IMR-90 (cell line): Measurements from ENCODE around the gene CDKAL1. TPM values are rescaled to one million over a fixed set of nuclear protein-coding genes. Genes with fewer than 3 reads are reported as not detected.
A peak's percentile ranks its signal among the peaks of the same experiment; 100 is the strongest.

Experiments
- ATAC-seq: fragments of 200-7000 bp; cut with Tn5 transposase; 2 replicates; pipeline ENCODE4 v1.9.1; 2020; ENCODE audit warnings: low read depth, mild to moderate bottlenecking, moderate library complexity
- BruUV-seq: library from RNA; stranded (reverse); fragments of 400-500 nt; replicated peaks from 2 replicates; lab custom pipeline; 2021; lab: Mats Ljungman, UMichigan
- CTCF ChIA-PET: fragments of 300-600 bp; formaldehyde crosslinking; extraction: SDS; loops from one replicate; lab custom pipeline; 2021; ENCODE audit warnings: antibody characterized with exemption; lab: Yijun Ruan, JAX
- POLR2A ChIA-PET: fragments of 300-600 bp; sonication (Branson Sonifier 250); formaldehyde crosslinking; loops from one replicate; lab custom pipeline; 2022; ENCODE audit warnings: antibody characterized with exemption; ENCODE audit not compliant: unreplicated experiment; lab: Charles Lee
- DNase-seq: peaks from one replicate; pipeline ENCODE4 v3.0.0; 2013
- H2AFZ ChIP-seq: replicated peaks from 2 replicates; pipeline ENCODE3; 2013; ENCODE audit warnings: low read length, mild to moderate bottlenecking; ENCODE audit not compliant: poor library complexity
- H2AK5ac ChIP-seq: 2 replicates; pipeline ENCODE4 v1.6.1; 2013; ENCODE audit warnings: low read depth, low read length, inconsistent platforms
- H2AK9ac ChIP-seq: replicated peaks from 2 replicates; pipeline ENCODE3; 2013; ENCODE audit warnings: mild to moderate bottlenecking, low read depth, low read length, moderate library complexity; ENCODE audit not compliant: poor library complexity
- H2BK120ac ChIP-seq: 2 replicates; pipeline ENCODE4 v1.6.1; 2013; ENCODE audit warnings: low read depth, low read length, inconsistent platforms
- H2BK15ac ChIP-seq: 3 replicates; pipeline ENCODE4 v1.6.1; 2013; ENCODE audit warnings: low read depth, low read length, inconsistent platforms
- H2BK20ac ChIP-seq: 2 replicates; pipeline ENCODE4 v1.6.1; 2013; ENCODE audit warnings: low read depth, mild to moderate bottlenecking, inconsistent platforms, low read length, moderate library complexity
- H2BK5ac ChIP-seq: 2 replicates; pipeline ENCODE4 v1.6.1; 2013; ENCODE audit warnings: mild to moderate bottlenecking, low read depth, low read length, inconsistent platforms; ENCODE audit not compliant: poor library complexity, severe bottlenecking
- H3K14ac ChIP-seq: replicated peaks from 2 replicates; pipeline ENCODE4 v1.6.1; 2013; ENCODE audit warnings: low read depth, low read length, inconsistent platforms
- H3K18ac ChIP-seq: 2 replicates; pipeline ENCODE4 v1.6.1; 2013; ENCODE audit warnings: low read depth, low read length, control low read depth
- H3K23ac ChIP-seq: 2 replicates; pipeline ENCODE4 v1.6.1; 2013; ENCODE audit warnings: low read depth, low read length, inconsistent platforms
- H3K27ac ChIP-seq: 2 replicates; pipeline ENCODE4 v1.5.1; 2013; ENCODE audit warnings: mild to moderate bottlenecking, control low read depth, low read length; ENCODE audit not compliant: insufficient read depth
- H3K27me3 ChIP-seq: 2 replicates; pipeline ENCODE4 v1.6.1; 2013; ENCODE audit warnings: low read length; ENCODE audit not compliant: control insufficient read depth, insufficient read depth
- H3K36me3 ChIP-seq: 2 replicates; pipeline ENCODE4 v1.6.1; 2013; ENCODE audit warnings: low read length, mixed read lengths; ENCODE audit not compliant: control insufficient read depth, insufficient read depth
- H3K4ac ChIP-seq: 2 replicates; pipeline ENCODE4 v1.6.1; 2013; ENCODE audit warnings: low read depth, low read length, inconsistent platforms
- H3K4me1 ChIP-seq: 2 replicates; pipeline ENCODE4 v1.6.1; 2013; ENCODE audit warnings: low read length, mixed read lengths; ENCODE audit not compliant: control insufficient read depth, insufficient read depth
- H3K4me2 ChIP-seq: 2 replicates; pipeline ENCODE4 v1.6.1; 2013; ENCODE audit warnings: low read depth, mild to moderate bottlenecking, control low read depth, low read length, moderate library complexity
- H3K4me3 ChIP-seq: 2 replicates; pipeline ENCODE4 v1.5.1; 2013; ENCODE audit warnings: low read depth, mild to moderate bottlenecking, control low read depth, low read length, moderate library complexity; ENCODE audit not compliant: insufficient read depth
- H3K56ac ChIP-seq: 2 replicates; pipeline ENCODE4 v1.6.1; 2013; ENCODE audit warnings: low read length, inconsistent platforms; ENCODE audit not compliant: insufficient read depth; ENCODE audit errors: extremely low read depth
- H3K79me1 ChIP-seq, 2 experiments: 2 replicates each; pipeline ENCODE4 v1.6.1; 2013; ENCODE audit warnings: low read length in 2 of 2, inconsistent platforms in 1 of 2, low read depth in 1 of 2
- H3K9ac ChIP-seq: 2 replicates; pipeline ENCODE4 v1.6.1; 2013; ENCODE audit warnings: low read depth, low read length, control low read depth
- H3K9me1 ChIP-seq: 2 replicates; pipeline ENCODE4 v1.6.1; 2013; ENCODE audit warnings: low read length, inconsistent platforms; ENCODE audit not compliant: insufficient read depth
- H3K9me3 ChIP-seq: 2 replicates; pipeline ENCODE4 v1.6.1; 2013; ENCODE audit warnings: low read length; ENCODE audit not compliant: control insufficient read depth, insufficient read depth
- H4K20me1 ChIP-seq: 2 replicates; pipeline ENCODE4 v1.6.1; 2013; ENCODE audit warnings: low read length, inconsistent platforms; ENCODE audit not compliant: insufficient read depth
- H4K5ac ChIP-seq: 2 replicates; pipeline ENCODE4 v1.6.1; 2013; ENCODE audit warnings: mild to moderate bottlenecking, low read depth, low read length, control low read depth
- H4K8ac ChIP-seq, 2 experiments: 2 replicates each; pipeline ENCODE4 v1.6.1; 2013; ENCODE audit warnings: low read depth in 2 of 2, low read length in 2 of 2, control low read depth in 1 of 2, inconsistent platforms in 1 of 2
- H4K91ac ChIP-seq: 2 replicates; pipeline ENCODE4 v1.6.1; 2013; ENCODE audit warnings: low read depth, low read length, inconsistent platforms; ENCODE audit not compliant: insufficient read depth
- FOS ChIP-seq: fragments of 150-350 bp; IDR thresholded peaks from 2 replicates; pipeline ENCODE4 v1.6.1; 2016; ENCODE audit warnings: low read depth, low read length
- POLR2A ChIP-seq: IDR thresholded peaks from 2 replicates; pipeline ENCODE4 v1.6.1; 2012; ENCODE audit warnings: mild to moderate bottlenecking, low read depth, low read length
- RAD21 ChIP-seq: IDR thresholded peaks from 2 replicates; pipeline ENCODE4 v1.6.1; 2012; ENCODE audit warnings: low read length, improper control_type of control experiment
- WGBS, 2 experiments: methylation state at CpG; one replicate each; pipeline versions ENCODE4 v1.1.5 to v1.1.7; 2013; ENCODE audit warnings: missing lambda C conversion rate in 2 of 2; ENCODE audit not compliant: insufficient read length in 1 of 2; ENCODE audit errors: extremely low coverage in 2 of 2; 5-methylcytosine and 5-hydroxymethylcytosine counted together
- dilution Hi-C: fragments of 300-500 bp; cut with HindIII; formaldehyde crosslinking; loops from one replicate; pipeline ENCODE4 v1.14.3; 2018; ENCODE audit warnings: low sequenced_read_pairs; ENCODE audit not compliant: unreplicated experiment
- in situ Hi-C: fragments of 300-500 bp; cut with MboI; formaldehyde crosslinking; loops from 3 replicates; pipeline ENCODE4 v1.14.3; 2019; ENCODE audit warnings: low sequenced_read_pairs, inconsistent platforms, mixed read lengths
- intact Hi-C: fragments of 100-400 bp; cut with micrococcal nuclease; formaldehyde crosslinking; loops from 2 replicates; pipeline ENCODE4 v1.10.0; 2022
- polyA plus RNA-seq, 3 experiments: library from polyadenylated mRNA; depleted of rRNA; stranded (reverse); fragments of >200 nt; gene quantifications; 2 replicates each; pipeline ENCODE4 v1.2.3, GENCODE V29; 2012; ENCODE audit warnings: low replicate concordance in 1 of 3
- total RNA-seq: library from RNA; depleted of rRNA; stranded (reverse); fragments of >200 nt; gene quantifications from 2 replicates; pipeline ENCODE4 v1.2.3, GENCODE V29; 2012
- TF ChIP-seq, protein P1 (sequence below): fragments of 150-350 bp; IDR thresholded peaks from 2 replicates; pipeline ENCODE4 v1.6.1; 2017; ENCODE audit warnings: mild to moderate bottlenecking, antibody characterized with exemption, low read length, low read depth

CDKAL1 gene
- total and polyA plus RNA-seq, 2 of the 4 experiments (the other 2 are of a cell fraction) = 3.7 to 13.1 TPM

- TF ChIP-seq, protein P1, sequence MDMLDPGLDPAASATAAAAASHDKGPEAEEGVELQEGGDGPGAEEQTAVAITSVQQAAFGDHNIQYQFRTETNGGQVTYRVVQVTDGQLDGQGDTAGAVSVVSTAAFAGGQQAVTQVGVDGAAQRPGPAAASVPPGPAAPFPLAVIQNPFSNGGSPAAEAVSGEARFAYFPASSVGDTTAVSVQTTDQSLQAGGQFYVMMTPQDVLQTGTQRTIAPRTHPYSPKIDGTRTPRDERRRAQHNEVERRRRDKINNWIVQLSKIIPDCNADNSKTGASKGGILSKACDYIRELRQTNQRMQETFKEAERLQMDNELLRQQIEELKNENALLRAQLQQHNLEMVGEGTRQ = no peak
Measured at GRCh38 chr6:21163838-21164180, 629.6 kb downstream of the CDKAL1 start (continued).

GRCh38 chr6:21164768-21165326, 630.6 kb downstream of the CDKAL1 start:
- CTCF ChIA-PET = interaction anchor here (0.6 to 1.4 kb wide), 3 partner anchors 10 to 252 kb away, joined by 3 read pairs; no protein-coding TSS in a partner anchor
- dilution Hi-C loops = no loop called here
- H4K8ac ChIP-seq = 0 out of 4 replicates have a peak overlapping the region, but pooled peaks of 1 of the 2 experiments have one; percentile 33
- H2AK9ac ChIP-seq = no peak overlapping the region
- no peaks in the 10 kb centered on the region for H3K27me3 ChIP-seq
- H3K27ac ChIP-seq = no peak overlapping the region
- no peaks in the 10 kb centered on the region for H3K9me3 ChIP-seq
- no TSS peak for BruUV-seq
- no peak overlapping the region for H2AFZ ChIP-seq
- peak; percentile 56 for ATAC-seq
- peak overlapping the region; percentile 55; the same call in 1 of the 2 replicates for H3K4me2 ChIP-seq
- no peak overlapping the region for H3K56ac ChIP-seq
- in situ Hi-C loops = no loop called here
- H2BK5ac ChIP-seq = no peak overlapping the region
- DNase-seq = peak; percentile 52
- H3K4me1 ChIP-seq = no peaks in the 10 kb centered on the region; the same call in 1 of the 2 replicates
- H3K36me3 ChIP-seq = no peaks in the 10 kb centered on the region
- no peak overlapping the region for H4K91ac ChIP-seq
- H3K4ac ChIP-seq = no peak overlapping the region
- H3K9ac ChIP-seq = no peak overlapping the region; the same call in 1 of the 2 replicates
- POLR2A ChIA-PET = no interaction called here
- no peak overlapping the region for H4K5ac ChIP-seq
- H2BK20ac ChIP-seq = no peak overlapping the region
- no peaks in the 10 kb centered on the region for H3K79me1 ChIP-seq
- WGBS, 2 experiments = no CpG with 5 or more reads among the region's 2 CpGs
- H3K14ac ChIP-seq = no peak overlapping the region
- no peak overlapping the region for H3K23ac ChIP-seq
- peaks cover 3% of the 10 kb centered on the region; the same call in 1 of the 2 replicates for H3K9me1 ChIP-seq
- no peak overlapping the region for H3K4me3 ChIP-seq
- H3K18ac ChIP-seq = no peak overlapping the region
- no peak for TF ChIP-seq RAD21
- no peak for TF ChIP-seq POLR2A
- no peak for TF ChIP-seq FOS
- H2AK5ac ChIP-seq = no peak overlapping the region
- no peaks in the 10 kb centered on the region for H4K20me1 ChIP-seq
- intact Hi-C loops = no loop called here
- H2BK15ac ChIP-seq = no peak overlapping the region
- H2BK120ac ChIP-seq = no peak overlapping the region
